Activated CD8-positive, alpha-beta memory T cell treated with anti-CD3 and anti-CD28 coated beads, Interleukin-2, amount 10 ng/mL, durations not matched to agents 7 days and 5 days (primary cell): ENCODE results near the gene RAB30. TPM values are rescaled to one million over a fixed set of nuclear protein-coding genes. Genes with fewer than 3 reads are reported as not detected.

Experiments used
- ATAC-seq: fragments of 150-1000 bp; cut with Tn5 transposase; one replicate; pipeline ENCODE4 v1.10.0; 2021; ENCODE audit warnings: moderate library complexity
- CTCF ChIA-PET: fragments of 350-600 bp; sonication (Branson Sonifier 250); formaldehyde crosslinking; loops from one replicate; lab custom pipeline; 2021; ENCODE audit warnings: antibody characterized with exemption; lab: Charles Lee
- DNase-seq: peaks from one replicate; pipeline ENCODE4 v3.0.0-alpha.2; 2020
- H3K27ac Mint-ChIP-seq: one replicate; pipeline ENCODE4 v1.8.0; 2021; ENCODE audit warnings: mild to moderate bottlenecking, mixed read lengths
- H3K27me3 Mint-ChIP-seq: one replicate; pipeline ENCODE4 v1.8.0; 2021; ENCODE audit warnings: mixed read lengths
- H3K36me3 Mint-ChIP-seq: one replicate; pipeline ENCODE4 v1.8.0; 2021; ENCODE audit warnings: mild to moderate bottlenecking, mixed read lengths
- H3K4me1 Mint-ChIP-seq: one replicate; pipeline ENCODE4 v1.8.0; 2021; ENCODE audit warnings: mixed read lengths
- H3K4me3 Mint-ChIP-seq: one replicate; pipeline ENCODE4 v1.8.0; 2021; ENCODE audit warnings: mild to moderate bottlenecking, moderate library complexity, mixed read lengths
- H3K9me3 Mint-ChIP-seq: one replicate; pipeline ENCODE4 v1.8.0; 2022; ENCODE audit warnings: low read depth, mixed read lengths
- total RNA-seq, 2 experiments: library from RNA; stranded (reverse); gene quantifications; one replicate each; pipeline ENCODE4 v1.2.3, GENCODE V29; 2021

Gene RAB30
- total RNA-seq, 2 experiments from 2014 or later, result 7.0 to 7.7 TPM

DNA sequence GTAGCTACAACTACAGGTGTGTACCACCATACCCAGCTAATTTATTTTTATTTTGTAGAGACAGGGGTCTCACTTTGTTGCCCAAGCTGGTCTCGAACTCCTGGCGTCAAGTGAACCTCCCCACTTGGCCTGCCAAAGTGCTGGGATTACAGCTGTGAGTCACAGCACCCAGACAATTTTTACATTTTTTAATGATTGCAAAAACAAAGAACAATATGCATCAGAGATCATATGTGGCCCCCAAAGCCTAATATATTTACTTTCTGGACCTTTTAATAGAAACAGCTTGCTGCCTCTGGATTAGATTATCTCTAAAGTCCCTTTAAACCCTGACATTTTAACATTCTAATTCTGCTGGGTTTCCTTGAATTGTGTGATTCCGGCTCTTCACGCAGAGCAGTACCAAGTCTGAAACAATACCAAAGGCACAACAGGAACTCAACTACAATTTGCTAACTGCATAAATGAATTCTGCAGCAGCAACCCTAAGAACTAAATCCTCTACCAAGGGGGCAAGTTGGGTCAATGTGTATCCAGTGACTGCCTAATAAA, 25.0 kb downstream of the RAB30 start:
- peaks cover 17% of the 10 kb centered on the region for H3K4me1 Mint-ChIP-seq
- CTCF ChIA-PET, result interaction anchor here (0.6 to 1.4 kb wide), 3 partner anchors 30 to 117 kb away, joined by 3 to 4 read pairs (median 3); no protein-coding TSS in a partner anchor
- H3K4me3 Mint-ChIP-seq, result no peak overlapping the region
- DNase-seq (no peak), ATAC-seq (no peak)
- H3K27me3 Mint-ChIP-seq, result no peaks in the 10 kb centered on the region
- H3K36me3 Mint-ChIP-seq, result peaks cover 10% of the 10 kb centered on the region
- no peak overlapping the region for H3K27ac Mint-ChIP-seq
- H3K9me3 Mint-ChIP-seq, result peaks cover 6% of the 10 kb centered on the region

DNA sequence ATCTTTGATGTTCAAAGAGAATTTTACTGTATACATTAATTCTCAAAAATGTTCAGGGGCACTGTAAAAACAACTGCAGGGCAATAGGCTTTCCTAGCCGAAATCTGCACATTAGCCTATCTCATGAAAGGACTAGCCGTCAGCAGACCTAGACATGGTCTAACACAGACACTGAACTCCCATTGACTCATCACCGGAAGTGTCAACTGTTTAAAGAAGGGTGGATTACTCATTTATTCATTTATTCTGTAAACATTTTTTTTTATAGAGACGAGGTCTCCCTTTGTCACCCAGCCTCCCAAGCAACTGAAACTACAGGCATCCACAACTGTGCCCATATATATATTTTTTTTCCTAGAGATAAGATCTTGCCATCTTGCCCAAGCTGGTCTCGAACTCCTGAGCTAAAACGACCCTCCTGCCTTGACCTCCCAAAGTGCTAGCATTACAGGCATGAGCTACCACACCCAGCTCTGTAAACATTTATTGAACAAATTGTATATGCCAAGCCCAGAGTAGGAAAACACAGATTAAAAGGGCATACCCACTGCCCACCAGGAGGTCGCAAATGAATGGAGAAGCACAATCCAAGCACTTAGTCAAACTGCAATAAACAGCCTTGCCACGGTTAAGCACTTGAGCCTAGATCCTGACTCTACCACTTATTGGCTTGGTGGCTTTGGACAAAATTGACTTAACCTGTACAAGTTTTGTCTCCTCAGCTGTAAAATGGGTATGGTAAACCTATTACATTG, 26.6 kb downstream of the RAB30 start:
- CTCF ChIA-PET, result interaction anchor here (0.8 to 1.4 kb wide), 2 partner anchors 116 to 117 kb away, joined by 3 to 4 read pairs; no protein-coding TSS in a partner anchor
- H3K4me3 Mint-ChIP-seq, result no peak overlapping the region
- H3K27me3 Mint-ChIP-seq, result no peaks in the 10 kb centered on the region
- H3K9me3 Mint-ChIP-seq, result no peaks in the 10 kb centered on the region
- DNase-seq (peak; percentile 58), ATAC-seq (peak; percentile 98)
- peaks cover 2% of the 10 kb centered on the region for H3K36me3 Mint-ChIP-seq
- H3K27ac Mint-ChIP-seq, result peak overlapping the region; percentile 42
- peaks cover 15% of the 10 kb centered on the region for H3K4me1 Mint-ChIP-seq

DNA sequence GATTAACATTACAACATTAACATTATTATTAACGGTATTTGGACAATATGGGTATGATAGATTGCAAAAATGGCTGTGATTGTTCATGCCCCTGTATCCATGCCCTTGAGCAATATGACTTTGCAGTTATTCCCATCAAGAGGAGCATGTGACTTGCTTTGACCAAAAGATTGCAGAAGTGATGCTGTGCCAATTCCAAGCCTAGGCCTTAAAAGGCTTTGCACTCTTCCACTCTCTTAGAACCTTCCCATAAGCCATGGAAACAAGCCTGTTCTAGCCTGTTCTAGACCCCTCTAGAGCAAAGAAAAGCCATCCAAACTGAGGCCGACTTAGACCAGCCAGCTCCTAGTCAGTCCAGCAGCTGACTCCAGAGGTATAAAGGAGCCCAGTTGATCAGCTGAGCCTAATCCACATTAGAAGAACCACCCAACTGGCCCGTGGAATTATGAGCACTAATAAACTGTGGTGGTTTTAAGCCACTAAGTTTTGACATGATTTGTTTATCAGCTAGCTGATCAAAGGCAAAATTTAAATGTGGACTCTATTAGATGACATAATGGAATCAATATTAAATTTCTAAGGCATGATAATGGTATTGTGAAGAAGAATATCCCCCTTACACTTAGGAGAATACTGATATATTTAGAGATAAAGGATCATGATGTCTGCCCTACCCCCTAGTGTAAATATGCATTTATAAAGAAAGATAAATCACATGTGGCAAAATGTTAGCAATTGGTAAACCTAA, 28.6 kb downstream of the RAB30 start:
- CTCF ChIA-PET, result no interaction called here
- DNase-seq, result no peak

DNA sequence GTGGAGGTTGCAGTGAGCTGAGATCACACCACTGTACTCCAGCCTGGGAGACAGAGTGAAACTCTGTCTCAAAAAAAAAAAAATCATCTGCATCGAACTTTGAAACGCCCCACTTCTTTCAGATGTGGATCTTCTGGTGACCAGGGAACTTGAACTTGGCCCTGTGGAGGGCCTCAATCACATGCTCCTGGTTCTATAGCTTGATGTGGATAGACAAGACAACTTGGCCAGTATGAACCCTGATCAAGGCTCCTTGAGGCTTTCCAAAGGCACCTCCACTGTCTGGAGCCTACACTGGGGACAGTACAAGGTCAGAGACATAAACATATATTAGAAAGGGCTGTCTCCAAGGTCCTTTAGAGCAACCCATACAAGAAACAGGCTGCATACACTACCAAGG, 30.6 kb downstream of the RAB30 start:
- Mint-ChIP-seq H3K4me1 (peaks cover 19% of the 10 kb centered on the region), H3K9me3 (no peaks in the 10 kb centered on the region), H3K27ac (no peak overlapping the region), H3K36me3 (peaks cover 3% of the 10 kb centered on the region), H3K27me3 (no peaks in the 10 kb centered on the region), H3K4me3 (no peak overlapping the region)
- DNase-seq (no peak), ATAC-seq (no peak)
- CTCF ChIA-PET, result no interaction called here

More for the DNA sequence above, 28.6 kb downstream of the RAB30 start:
- no peak for ATAC-seq
- Mint-ChIP-seq H3K27me3 (no peaks in the 10 kb centered on the region), H3K36me3 (peaks cover 2% of the 10 kb centered on the region), H3K4me1 (peaks cover 17% of the 10 kb centered on the region), H3K27ac (no peak overlapping the region), H3K4me3 (no peak overlapping the region), H3K9me3 (no peaks in the 10 kb centered on the region)

DNA sequence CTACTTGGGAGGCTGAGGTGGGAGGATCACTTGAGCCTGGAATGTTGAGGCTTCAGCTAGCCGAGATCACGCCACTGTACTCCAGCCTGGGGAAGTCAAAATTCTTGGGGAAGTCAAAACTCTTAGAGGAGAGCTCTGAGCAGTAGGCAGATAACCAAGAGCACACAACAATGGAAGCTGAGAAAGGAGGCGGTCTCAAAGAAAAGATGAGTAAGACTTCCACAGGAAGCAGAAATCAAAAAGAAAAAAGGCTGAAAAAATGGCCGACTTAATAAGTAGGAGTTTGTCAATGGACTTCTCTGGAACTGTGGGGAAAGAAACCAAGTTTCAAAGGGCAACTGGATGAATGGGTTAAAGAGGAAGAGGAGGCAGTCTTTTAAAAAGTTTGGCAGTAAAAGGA, 32.1 kb downstream of the RAB30 start:
- Mint-ChIP-seq H3K27ac (no peak overlapping the region), H3K4me3 (no peak overlapping the region), H3K36me3 (peaks cover 2% of the 10 kb centered on the region), H3K4me1 (peaks cover 18% of the 10 kb centered on the region), H3K9me3 (no peaks in the 10 kb centered on the region), H3K27me3 (no peaks in the 10 kb centered on the region)
- ATAC-seq (no peak), DNase-seq (no peak)
- CTCF ChIA-PET, result interaction anchor here (1.9 kb wide), 1 partner anchor 19 kb away, joined by 3 read pairs; no protein-coding TSS in a partner anchor

DNA sequence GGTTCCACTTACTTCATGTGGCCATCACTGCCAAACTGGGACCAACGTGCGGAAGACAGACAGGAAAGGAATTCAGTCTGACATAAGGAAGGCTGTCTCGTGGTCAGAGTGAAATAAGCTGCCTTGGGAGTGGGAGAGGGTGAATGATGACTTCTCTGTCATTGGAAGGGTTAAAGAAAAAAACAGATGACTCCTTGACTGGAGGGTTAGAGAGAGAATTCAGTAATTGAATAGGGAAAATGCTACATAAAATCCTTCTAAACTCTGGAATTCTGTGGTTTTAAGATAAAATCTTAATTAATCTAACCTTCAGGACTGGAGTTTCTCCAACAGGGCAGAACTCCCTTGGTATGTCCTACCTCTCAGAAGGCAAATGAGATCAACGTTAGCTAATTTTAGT, 33.8 kb downstream of the RAB30 start:
- H3K36me3 Mint-ChIP-seq, result peaks cover 2% of the 10 kb centered on the region
- CTCF ChIA-PET, result interaction anchor here (1.9 kb wide), 1 partner anchor 17 kb away, joined by 3 read pairs; no protein-coding TSS in a partner anchor
- H3K9me3 Mint-ChIP-seq, result no peaks in the 10 kb centered on the region
- no peak overlapping the region for H3K4me3 Mint-ChIP-seq
- no peak for DNase-seq
- H3K27ac Mint-ChIP-seq, result no peak overlapping the region
- H3K27me3 Mint-ChIP-seq, result no peaks in the 10 kb centered on the region
- no peak for ATAC-seq
- H3K4me1 Mint-ChIP-seq, result peaks cover 22% of the 10 kb centered on the region

DNA sequence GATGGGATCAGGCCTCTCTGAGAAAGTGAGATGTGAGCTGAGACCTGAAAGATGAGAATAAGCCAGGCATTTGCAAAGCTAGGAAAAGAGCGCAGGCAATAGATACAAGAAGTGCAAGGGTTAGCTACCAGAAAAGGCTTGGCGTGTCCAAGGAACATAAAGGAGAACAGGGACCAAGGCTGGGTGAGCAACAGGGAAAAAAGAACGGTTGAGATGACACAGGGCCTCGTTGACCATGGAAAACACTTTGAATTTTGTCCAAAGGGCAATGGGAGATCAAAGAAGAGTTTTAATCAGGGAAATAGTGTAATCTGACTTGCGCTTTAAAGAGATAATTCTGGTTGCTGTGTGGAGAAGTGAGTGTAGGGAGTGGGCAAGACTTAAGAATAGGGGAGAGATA, 35.0 kb downstream of the RAB30 start:
- Mint-ChIP-seq H3K36me3 (peaks cover 2% of the 10 kb centered on the region), H3K9me3 (no peaks in the 10 kb centered on the region), H3K27me3 (no peaks in the 10 kb centered on the region), H3K4me1 (peaks cover 22% of the 10 kb centered on the region), H3K4me3 (no peak overlapping the region), H3K27ac (no peak overlapping the region)
- ATAC-seq, result no peak
- no peak for DNase-seq
- CTCF ChIA-PET, result no interaction called here

DNA sequence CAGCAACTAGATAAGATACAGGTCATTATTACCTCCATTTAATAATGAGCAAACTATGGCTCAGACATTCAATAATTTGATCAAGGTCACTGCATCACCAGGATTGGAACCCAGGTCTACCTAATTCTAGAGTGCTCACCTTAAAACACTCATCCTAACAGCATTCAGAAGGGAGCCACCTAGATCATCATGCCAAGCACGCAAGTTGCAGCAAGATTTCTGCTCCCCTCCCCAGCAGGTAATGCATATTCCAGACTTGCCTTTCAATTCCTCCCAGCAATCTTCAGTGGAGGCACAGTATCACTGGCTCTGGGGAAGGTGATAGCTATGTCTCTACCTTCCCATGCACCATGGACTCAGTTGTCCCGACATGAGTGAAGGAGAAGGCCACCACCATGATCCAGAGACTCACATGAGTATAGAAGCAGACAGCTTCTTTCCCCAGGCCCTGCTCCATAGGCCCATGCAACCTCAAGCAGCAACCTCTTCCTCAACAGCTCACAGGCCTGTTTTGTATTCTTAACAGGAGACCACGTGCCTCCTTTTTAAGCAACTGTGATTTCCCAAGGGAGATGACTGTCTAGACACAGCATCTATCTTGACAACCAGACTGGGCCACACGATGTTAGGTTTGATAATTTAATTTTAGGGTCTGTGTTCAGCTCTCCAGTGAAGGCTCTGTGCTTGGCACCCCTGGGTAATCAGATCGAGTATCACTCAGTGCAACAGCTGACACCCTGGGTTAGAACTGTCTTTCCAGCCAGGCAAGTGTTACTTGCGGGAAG, 36.4 kb downstream of the RAB30 start:
- Mint-ChIP-seq H3K36me3 (peaks cover 2% of the 10 kb centered on the region), H3K4me1 (peaks cover 22% of the 10 kb centered on the region), H3K27me3 (no peaks in the 10 kb centered on the region), H3K9me3 (no peaks in the 10 kb centered on the region), H3K4me3 (no peak overlapping the region), H3K27ac (no peak overlapping the region)
- DNase-seq (no peak), ATAC-seq (no peak)
- CTCF ChIA-PET, result interaction anchor here (1.3 to 1.9 kb wide), 2 partner anchors 14 to 25 kb away, joined by 3 to 5 read pairs; no protein-coding TSS in a partner anchor

DNA sequence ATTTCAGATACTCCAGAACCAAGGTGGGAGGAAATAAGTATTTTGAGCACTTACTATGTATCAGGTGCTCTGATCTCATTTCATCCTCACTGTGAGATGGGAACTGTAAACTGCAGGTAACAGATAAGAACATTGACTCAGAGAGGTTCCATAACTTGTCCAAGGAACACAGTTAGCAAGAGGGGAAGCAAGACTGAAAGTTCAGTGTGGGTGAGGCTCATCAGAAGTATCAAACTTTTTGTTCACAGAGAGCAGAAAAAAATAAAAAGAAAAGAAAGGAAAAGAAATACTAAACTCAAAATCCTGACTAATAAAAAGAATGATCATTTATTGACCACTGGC, 37.1 kb downstream of the RAB30 start:
- no peak for ATAC-seq
- CTCF ChIA-PET, result interaction anchor here (1.3 to 1.9 kb wide), 2 partner anchors 14 to 24 kb away, joined by 3 to 5 read pairs; no protein-coding TSS in a partner anchor

DNA sequence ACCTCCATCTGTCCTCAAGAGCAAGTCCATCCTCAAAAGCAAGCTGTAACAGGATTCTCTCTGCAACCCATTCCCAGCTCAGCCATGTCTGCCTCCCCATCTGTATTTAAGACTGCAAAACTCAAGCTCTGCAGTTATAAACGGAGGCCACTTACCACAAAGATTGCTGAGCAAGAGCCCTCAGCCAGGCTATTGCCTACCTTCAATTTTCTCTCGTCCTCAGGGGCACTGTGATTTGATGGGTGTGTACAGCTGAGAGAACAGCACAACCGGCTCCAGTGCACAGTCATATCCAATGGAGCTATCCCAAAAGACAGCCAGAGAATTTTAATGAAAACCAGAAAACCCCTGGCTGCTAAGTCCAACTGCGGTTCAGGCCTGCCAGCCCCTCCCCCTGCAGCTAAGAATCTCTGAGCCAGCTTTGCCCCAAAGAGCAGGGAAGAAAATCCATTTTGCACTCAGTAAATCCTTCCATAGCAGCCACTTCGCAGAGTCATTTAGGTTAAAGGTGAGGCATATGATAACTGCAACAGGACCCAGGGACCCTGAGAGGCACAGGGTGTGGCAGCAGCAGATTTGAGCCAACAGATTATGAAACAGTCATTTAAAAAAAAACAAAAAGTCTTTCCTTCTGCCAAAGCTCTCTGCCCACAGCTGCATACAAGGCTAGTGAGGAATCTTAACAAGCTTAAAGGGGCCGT, 37.6 kb downstream of the RAB30 start:
- Mint-ChIP-seq H3K9me3 (no peaks in the 10 kb centered on the region), H3K36me3 (peaks cover 2% of the 10 kb centered on the region), H3K4me1 (peaks cover 20% of the 10 kb centered on the region), H3K27ac (no peak overlapping the region), H3K27me3 (no peaks in the 10 kb centered on the region), H3K4me3 (no peak overlapping the region)
- no peak for ATAC-seq
- no peak for DNase-seq
- CTCF ChIA-PET, result interaction anchor here (0.8 to 1.9 kb wide), 5 partner anchors 13 to 78 kb away, joined by 3 to 5 read pairs (median 3); no protein-coding TSS in a partner anchor

More for the DNA sequence above, 37.1 kb downstream of the RAB30 start:
- Mint-ChIP-seq H3K4me1 (peaks cover 20% of the 10 kb centered on the region), H3K27ac (no peak overlapping the region), H3K9me3 (no peaks in the 10 kb centered on the region), H3K27me3 (no peaks in the 10 kb centered on the region), H3K4me3 (no peak overlapping the region), H3K36me3 (peaks cover 2% of the 10 kb centered on the region)
- DNase-seq, result no peak

DNA sequence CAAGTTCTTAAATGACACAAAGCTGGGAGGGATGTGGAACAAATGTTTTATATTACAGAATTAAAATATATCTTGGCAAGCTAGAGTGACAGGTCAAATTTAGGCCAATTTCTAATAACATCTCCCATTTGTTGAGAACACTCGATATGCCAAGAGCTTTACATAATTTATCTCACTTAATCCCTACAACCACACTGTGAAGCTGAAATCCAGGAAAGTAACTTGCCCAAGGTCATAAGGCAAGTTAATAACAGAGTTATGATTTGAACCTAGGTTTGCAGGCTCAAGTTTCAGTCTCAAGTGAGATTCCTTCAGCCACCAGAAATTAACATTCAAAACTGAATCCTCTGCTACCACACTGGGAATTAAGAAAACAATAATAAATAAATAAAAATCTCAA, 38.3 kb downstream of the RAB30 start:
- CTCF ChIA-PET, result interaction anchor here (0.8 to 1.9 kb wide), 5 partner anchors 12 to 77 kb away, joined by 3 to 5 read pairs (median 3); no protein-coding TSS in a partner anchor
- ATAC-seq (no peak), DNase-seq (no peak)
- Mint-ChIP-seq H3K27ac (no peak overlapping the region), H3K4me1 (peaks cover 20% of the 10 kb centered on the region), H3K27me3 (no peaks in the 10 kb centered on the region), H3K4me3 (no peak overlapping the region), H3K36me3 (peaks cover 2% of the 10 kb centered on the region), H3K9me3 (no peaks in the 10 kb centered on the region)

DNA sequence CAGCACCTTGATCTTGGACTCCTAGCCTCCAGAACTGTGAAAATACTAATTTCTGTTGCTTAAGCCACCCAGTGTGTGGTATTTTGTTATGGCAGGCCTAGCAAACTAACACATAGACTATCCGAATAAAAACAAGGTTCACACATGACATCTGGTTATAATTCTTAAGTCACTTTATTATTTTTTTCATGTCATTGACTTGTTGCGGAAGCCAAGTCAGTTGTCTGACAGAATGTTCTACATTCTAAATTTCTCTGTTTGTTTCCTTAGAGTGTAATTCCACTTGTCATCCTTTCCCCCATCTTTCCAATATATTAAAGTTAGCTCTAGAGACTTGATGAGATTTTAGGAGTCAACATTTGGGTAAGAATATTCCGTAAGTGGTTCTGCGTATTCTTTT, 40.6 kb downstream of the RAB30 start:
- H3K27ac Mint-ChIP-seq, result no peak overlapping the region

More for the DNA sequence above, 40.6 kb downstream of the RAB30 start:
- H3K36me3 Mint-ChIP-seq, result no peaks in the 10 kb centered on the region
- no peak overlapping the region for H3K4me3 Mint-ChIP-seq
- DNase-seq (no peak), ATAC-seq (no peak)
- H3K27me3 Mint-ChIP-seq, result no peaks in the 10 kb centered on the region
- peaks cover 18% of the 10 kb centered on the region for H3K4me1 Mint-ChIP-seq
- CTCF ChIA-PET, result interaction anchor here (1.6 kb wide), 1 partner anchor 10 kb away, joined by 4 read pairs; no protein-coding TSS in a partner anchor
- H3K9me3 Mint-ChIP-seq, result no peaks in the 10 kb centered on the region
